GM12873 (cell line): ENCODE results near the gene MAP2K7.

Source experiments
- CTCF ChIP-seq: IDR thresholded peaks from 2 replicates; pipeline ENCODE4 v1.5.1; 2012; ENCODE audit warnings: low read depth, mild to moderate bottlenecking, moderate library complexity, low read length, control low read depth; ENCODE audit not compliant: insufficient read depth; ENCODE audit errors: missing control alignments

MAP2K7 gene

GRCh38 chr19:7885818-7886217 is 17.9 kb upstream of the MAP2K7 start:
- no peak for TF ChIP-seq CTCF

GRCh38 chr19:7887408-7888144 is 16.1 kb upstream of the MAP2K7 start:
- TF ChIP-seq CTCF: no peak

GRCh38 chr19:7888145-7888825 is 15.4 kb upstream of the MAP2K7 start, which contains the start of gene LRRC8E:
Gene LRRC8E, plus strand, starts transcription at chr19:7888510. Its CDS starts 7,094 bp downstream, at chr19:7895604.
- no peak for TF ChIP-seq CTCF

GRCh38 chr19:7888826-7889217 is 14.9 kb upstream of the MAP2K7 start:
- TF ChIP-seq CTCF: no peak

GRCh38 chr19:7894612-7895309 is 8.9 kb upstream of the MAP2K7 start:
- TF ChIP-seq CTCF: no peak

- no peak for TF ChIP-seq CTCF
Measured at GRCh38 chr19:7895565-7895964, 8.1 kb upstream of the MAP2K7 start.

- TF ChIP-seq CTCF: no peak
Measured at GRCh38 chr19:7897292-7897691, 6.4 kb upstream of the MAP2K7 start.
